NCI-H146 treated with DMSO at 0.1 percent for 48 hours (cell line): ENCODE data around the gene NTS.
A peak's percentile ranks its signal among the peaks of the same experiment; 100 is the strongest.

Experiments used
- DNase-seq: peaks from one replicate; lab custom pipeline; 2025; ENCODE audit not compliant: unreplicated experiment; lab: John Stamatoyannopoulos, UW

The NTS gene, protein sequence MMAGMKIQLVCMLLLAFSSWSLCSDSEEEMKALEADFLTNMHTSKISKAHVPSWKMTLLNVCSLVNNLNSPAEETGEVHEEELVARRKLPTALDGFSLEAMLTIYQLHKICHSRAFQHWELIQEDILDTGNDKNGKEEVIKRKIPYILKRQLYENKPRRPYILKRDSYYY

DNA sequence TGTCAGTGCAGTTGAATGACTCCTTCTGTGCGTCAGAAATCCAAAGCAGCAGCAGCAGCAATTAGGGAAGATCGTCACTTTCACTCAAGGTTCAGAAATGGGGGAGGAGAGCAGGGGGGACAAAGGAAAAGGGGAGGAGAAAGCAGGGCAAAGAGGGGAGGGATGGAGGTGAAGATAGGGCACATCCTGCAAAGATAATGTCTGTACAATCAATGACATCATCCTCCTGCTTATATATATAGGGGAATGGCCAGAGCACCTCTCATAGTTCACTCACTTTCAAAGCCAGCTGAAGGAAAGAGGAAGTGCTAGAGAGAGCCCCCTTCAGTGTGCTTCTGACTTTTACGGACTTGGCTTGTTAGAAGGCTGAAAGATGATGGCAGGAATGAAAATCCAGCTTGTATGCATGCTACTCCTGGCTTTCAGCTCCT is at the start of gene NTS:
NTS (plus strand) TSS at position 265 of the 431 bp plus-strand sequence; CDS start at position 374, 109 bp downstream.
- DNase-seq: peak; percentile 95

DNA sequence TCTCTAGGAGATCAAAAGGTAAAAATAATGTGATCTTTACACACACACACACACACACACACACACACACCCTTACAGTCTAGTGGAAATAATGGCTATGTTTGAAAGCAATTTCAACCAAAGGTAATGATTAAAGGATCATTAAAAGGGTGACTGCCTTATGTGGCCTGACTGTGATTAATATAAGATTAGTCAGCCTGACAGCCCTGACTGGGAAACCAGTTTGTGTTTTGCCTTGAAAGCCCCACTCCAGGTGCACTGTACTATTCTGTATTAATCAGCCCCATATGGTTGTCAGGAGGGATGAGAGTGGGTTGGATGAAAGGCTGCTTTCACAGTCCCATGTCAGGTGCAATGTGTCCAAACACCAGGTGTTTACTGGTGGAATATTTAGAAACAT is 48.3 kb upstream of the NTS start:
- DNase-seq: peak; percentile 88

DNA sequence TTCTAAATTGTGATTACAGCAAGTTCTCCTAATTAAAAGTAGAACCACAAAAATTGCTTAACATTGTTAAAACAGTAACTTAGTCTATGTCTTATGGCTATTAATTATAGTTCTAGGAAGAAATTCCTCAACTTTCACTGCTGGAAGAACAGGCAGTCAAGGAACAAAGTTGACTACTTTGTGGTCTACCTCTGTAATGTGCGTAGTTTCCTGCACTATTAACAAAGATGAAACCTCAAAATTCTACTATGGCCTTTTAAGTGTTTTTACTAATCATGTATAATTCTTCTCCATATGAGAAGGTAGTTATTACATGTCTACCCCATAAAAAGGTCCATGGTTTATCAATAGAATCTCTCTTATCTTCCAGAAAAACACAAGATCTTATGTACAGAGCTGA is 45.5 kb upstream of the NTS start:
- DNase-seq: no peak

DNA sequence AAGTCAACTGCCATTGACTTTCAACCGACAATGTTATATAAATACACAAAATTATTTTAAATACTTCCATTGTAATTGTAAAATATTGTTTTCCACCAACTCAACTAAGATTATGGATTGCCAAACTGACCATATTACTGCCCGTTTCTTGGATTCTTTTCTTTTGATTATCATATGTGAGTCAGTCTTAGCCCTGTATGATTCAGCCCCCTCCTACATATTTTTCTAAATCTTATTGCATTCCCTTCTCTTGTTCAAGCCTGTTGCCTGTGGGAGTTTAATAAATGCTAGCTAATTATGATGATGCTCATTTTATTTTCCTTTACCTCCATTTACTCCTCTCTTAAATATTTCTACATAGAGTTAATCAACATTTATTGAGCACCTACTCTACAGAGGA is 44.7 kb upstream of the NTS start:
- no peak for DNase-seq

GRCh38 chr12:85831327-85831990 is 42.6 kb upstream of the NTS start:
- no peak for DNase-seq

DNA sequence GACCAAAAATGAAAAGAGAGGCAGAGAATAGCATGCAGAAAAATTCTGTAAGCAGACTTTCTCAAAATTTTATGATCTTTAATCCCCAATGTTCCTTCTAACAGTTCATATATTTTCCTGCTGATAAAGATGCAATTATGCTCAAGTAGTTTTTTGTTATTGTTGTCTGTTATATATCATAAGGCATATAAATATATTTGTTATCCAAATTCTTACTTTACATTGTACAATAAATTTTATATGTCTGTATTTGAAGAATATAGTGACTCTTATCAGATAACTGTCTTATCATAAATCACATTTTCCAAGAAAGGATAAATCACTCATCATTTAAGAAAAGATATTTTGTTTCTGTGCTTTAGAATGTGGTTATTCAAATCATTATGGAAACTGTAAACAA is 40.5 kb upstream of the NTS start:
- DNase-seq: no peak

- no peak for DNase-seq
Measured at GRCh38 chr12:85834378-85834777, 39.7 kb upstream of the NTS start.

DNA sequence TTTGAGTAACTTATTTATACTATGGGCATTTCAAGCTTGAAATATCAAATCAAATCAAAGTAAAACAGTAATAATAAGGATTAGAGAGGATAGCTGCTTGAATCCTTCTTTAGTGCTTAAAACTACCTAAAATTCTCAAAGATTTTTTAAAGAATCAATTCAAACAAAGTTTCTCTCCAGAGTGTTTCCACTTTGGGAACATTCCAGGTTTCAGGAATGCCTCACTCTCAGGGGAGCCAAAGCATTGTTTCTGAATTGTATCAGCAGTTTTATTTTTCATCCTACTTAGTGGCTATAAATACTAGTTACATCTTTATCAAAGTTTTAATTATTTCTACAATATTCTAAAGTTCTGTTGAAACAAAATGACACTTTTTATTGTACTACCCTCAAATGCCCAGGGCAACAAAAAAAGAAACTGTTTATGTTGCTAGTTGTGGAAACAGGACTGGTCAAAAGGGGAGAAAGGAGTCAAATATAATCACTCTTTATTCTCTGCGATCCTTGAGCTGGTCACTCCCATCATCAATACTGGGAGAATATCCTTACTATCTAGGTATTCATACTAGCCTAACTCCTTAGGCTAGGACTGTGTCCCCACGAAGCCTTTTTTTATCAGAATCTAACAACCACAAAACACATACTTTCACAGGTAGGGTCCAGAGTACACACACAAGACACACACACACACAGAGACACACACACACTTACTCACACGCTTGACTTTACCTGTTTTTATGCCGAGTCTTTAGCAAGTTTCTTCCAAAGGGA is 38.5 kb upstream of the NTS start:
- DNase-seq: no peak

GRCh38 chr12:85836197-85837090 is 37.7 kb upstream of the NTS start, which contains the start of gene RASSF9:
RASSF9 (minus strand) TSS chr12:85836409; CDS start chr12:85836201, 208 bp downstream.
- DNase-seq: peak; percentile 42

GRCh38 chr12:85843606-85844310 is 30.3 kb upstream of the NTS start:
- DNase-seq: no peak

DNA sequence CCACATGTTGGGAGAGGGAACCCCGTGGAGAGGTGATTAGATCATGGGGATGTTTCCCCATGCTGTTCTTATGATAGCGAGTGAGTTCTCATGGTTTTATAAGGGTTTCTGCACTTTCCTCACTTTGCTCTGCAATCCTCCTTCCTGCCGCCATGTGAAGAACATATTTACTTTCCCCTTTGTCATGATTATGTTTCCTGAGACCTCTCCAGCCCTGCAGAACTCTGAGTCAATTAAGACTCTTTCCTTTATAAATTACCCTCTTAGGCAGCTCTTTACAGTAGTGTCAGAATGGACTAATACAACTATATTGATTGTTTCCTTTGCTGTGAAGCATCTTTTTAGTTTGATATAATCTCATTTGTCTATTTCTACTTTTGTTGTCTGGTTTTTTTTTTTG is 24.8 kb upstream of the NTS start:
- no peak for DNase-seq

GRCh38 chr12:85855305-85855704 is 18.8 kb upstream of the NTS start:
- DNase-seq: no peak

DNA sequence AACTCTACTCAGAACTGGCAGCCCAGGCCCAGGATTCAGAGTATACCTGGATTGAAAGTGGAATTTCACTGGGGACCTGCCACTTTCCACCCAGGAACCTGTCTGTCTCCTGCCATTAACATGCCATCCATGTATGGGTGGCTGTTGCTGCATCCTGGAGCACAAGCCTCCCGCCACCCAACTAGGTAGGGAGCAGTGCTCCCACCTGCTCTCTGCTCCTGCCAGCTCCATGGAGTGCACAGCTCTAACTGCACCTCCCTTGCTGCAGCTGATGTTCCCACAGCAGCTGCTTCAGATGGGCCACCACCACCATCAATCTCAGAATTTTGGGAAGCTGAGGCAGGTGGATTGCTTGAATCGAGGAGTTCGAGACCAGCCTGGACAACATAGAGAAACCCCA is 17.1 kb upstream of the NTS start:
- no peak for DNase-seq

DNA sequence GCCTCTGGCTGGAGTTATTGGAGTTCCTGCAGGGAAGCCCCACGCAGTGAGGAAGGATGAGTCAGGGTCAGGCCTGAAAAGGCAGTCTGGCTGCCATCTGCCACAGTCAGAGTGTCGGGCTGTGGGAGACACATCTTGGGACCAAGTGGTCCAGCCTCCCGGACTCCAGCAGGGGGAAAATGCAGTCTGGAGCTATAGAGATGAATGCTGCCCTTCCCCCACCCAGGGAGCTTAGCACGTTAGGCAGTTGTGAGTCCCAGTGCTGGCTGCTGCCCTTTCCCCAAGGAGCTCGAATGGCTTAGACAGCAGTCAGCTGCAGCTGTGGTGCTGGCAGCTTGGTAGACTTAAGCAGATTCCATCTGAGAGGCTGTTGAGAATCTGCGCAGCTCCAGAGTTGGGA is 8.2 kb upstream of the NTS start:
- no peak for DNase-seq

GRCh38 chr12:85866986-85867776 is 6.9 kb upstream of the NTS start:
- peak; percentile 60 for DNase-seq

GRCh38 chr12:85872497-85873091 is 1.5 kb upstream of the NTS start:
- DNase-seq: peak; percentile 83

DNA sequence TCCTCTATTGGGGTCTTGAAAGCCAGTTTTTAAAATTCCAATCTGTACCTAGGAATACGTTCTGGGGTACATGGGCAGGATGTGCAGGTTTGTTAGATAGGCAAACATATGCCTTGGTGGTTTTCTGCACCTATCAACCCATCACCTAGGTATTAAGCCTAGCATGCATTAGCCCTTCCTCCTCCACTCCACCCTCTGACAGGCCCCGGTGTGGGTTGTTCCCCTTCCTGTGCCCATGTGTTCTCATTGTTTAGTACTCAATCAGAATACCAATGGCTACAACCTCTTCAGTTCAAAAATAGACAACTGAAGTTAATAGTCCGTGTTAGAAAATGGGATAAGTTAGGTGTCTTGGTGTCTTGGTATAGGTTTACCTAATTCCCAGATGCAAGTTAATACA is 3.4 kb downstream of the NTS start:
- DNase-seq: no peak

DNA sequence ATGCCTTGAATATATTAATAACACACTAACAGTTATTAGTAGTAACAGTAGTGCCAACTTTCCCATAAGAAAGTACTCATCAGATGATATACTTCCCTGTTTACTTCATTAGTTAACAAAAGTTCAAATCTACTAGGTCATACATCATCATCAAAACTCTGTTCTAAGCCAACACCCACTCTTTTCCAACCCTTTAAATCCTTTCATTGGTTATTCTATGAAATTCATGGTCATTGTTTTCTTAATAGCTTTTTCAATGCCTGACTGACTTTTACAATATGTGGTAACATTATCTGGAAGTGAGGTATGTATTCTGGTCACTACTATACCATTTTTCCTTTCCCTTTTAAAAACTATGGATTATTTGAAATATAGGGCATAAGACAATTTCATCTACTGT is 9.7 kb downstream of the NTS start:
- no peak for DNase-seq

DNA sequence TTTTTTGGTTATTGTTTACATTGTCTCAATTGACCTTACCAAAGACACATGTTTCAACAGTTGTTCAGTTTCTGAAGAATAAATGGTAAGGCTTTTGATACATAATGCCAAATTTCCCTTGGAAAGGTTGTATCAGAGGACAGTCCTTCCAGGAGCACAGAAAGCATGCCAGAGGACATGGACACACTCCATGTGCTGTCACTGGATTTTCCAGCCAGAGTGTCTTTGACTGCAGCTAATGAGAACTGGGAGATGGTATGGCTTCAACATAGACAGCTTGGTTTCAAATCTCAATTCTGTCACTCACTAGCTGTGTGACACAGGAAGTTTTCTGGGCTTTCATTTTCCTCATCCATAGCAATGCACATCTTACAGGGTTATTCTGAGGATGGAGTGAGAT is 20.6 kb downstream of the NTS start:
- DNase-seq: no peak
